Activated naive CD4-positive, alpha-beta T cell treated with anti-CD3 and anti-CD28 coated beads, Interleukin-2, amount 50 U/mL, for 24 hours (primary cell): ENCODE measurements around the gene TMEM245.

ENCODE experiments used
- H3K27ac Mint-ChIP-seq: one replicate; pipeline ENCODE4 v1.8.0; 2021; ENCODE audit warnings: mild to moderate bottlenecking, mixed read lengths
- H3K27me3 Mint-ChIP-seq: one replicate; pipeline ENCODE4 v1.8.0; 2021; ENCODE audit warnings: mixed read lengths
- H3K36me3 Mint-ChIP-seq: one replicate; pipeline ENCODE4 v1.8.0; 2021; ENCODE audit warnings: mixed read lengths
- H3K4me1 Mint-ChIP-seq: one replicate; pipeline ENCODE4 v1.8.0; 2021; ENCODE audit warnings: mixed read lengths
- H3K4me3 Mint-ChIP-seq: one replicate; pipeline ENCODE4 v1.8.0; 2021; ENCODE audit warnings: mild to moderate bottlenecking, mixed read lengths
- H3K9me3 Mint-ChIP-seq: one replicate; pipeline ENCODE4 v1.8.0; 2021; ENCODE audit warnings: mixed read lengths

TMEM245 gene

DNA sequence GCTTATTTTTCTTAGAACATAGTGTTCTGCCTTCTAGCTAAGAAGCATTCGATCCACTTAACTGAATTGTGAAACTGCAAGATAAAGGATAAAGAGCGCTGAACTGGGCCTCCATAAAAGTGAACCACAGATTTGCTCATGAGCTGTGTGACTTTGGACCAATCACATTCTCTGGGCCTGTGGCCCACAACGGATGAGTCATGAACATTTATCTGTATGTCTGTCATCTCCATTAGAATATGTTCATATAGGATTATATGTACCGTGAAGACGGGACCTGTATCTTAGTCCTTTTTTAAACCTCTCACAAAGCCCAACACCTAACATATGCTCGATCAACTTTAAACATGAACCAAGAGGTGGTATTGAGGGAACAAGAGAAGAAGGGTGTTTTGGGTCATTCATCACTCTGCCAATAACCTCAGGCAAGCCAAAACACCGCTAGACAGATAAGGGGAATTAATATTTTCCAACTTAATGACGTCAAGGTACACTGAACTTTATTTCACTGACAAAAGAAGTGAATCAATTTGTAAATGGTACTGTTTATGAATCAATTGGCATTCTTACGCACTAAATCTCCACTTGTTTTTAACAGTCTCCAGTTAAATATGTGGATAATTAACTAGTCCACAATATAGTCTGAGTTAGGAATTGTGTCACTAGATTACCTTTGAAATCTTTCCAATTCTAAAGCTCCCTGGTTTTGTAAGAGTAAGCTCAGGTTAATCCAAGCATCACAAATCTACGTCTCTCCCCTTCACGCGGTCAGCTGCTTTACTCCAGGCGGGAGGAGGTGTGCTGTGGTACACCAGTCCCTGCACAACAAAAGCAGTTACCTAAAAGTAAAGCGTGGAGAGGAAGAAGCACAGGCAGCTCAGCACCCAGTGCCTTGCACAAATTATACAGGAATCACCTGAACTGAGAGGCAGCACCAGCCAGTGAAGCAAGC, 1.6 kb downstream of the TMEM245 start:
- H3K27me3 Mint-ChIP-seq, result no peaks in the 10 kb centered on the region
- H3K9me3 Mint-ChIP-seq, result no peaks in the 10 kb centered on the region
- peak overlapping the region; percentile 92 for H3K4me3 Mint-ChIP-seq
- H3K27ac Mint-ChIP-seq, result peak overlapping the region; percentile 94
- peaks cover 8% of the 10 kb centered on the region for H3K36me3 Mint-ChIP-seq
- peaks cover 58% of the 10 kb centered on the region for H3K4me1 Mint-ChIP-seq

- Mint-ChIP-seq H3K9me3 (no peaks in the 10 kb centered on the region), H3K4me3 (peak overlapping the region; percentile 59), H3K27ac (peak overlapping the region; percentile 76), H3K4me1 (peaks cover 78% of the 10 kb centered on the region), H3K27me3 (no peaks in the 10 kb centered on the region), H3K36me3 (peaks cover 8% of the 10 kb centered on the region)
Measured at GRCh38 chr9:109115931-109116526, 3.7 kb downstream of the TMEM245 start.

DNA sequence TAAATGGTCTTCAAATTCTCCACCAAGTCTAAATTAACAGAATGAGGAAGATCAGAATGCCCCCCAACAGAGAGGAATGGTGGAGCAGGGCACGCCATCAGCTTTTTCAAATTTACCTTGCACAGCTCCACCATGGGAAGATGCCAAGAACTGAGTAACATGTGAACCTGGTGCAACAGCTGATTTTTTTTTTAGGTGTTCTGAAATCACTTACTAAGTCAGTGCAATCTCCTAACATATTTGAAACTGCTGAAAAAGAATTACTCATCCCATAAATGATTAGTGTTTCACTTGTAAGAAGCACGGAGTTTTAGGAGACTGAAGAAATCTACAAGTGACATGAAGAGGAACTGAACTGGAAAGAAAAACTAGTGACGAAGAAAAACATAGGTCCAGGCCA, 5.1 kb downstream of the TMEM245 start:
- Mint-ChIP-seq H3K9me3 (no peaks in the 10 kb centered on the region), H3K4me3 (peak overlapping the region; percentile 63), H3K36me3 (peaks cover 8% of the 10 kb centered on the region), H3K27me3 (no peaks in the 10 kb centered on the region), H3K27ac (peak overlapping the region; percentile 81), H3K4me1 (peaks cover 85% of the 10 kb centered on the region)

- H3K9me3 Mint-ChIP-seq, result no peaks in the 10 kb centered on the region
- peak overlapping the region; percentile 63 for H3K4me3 Mint-ChIP-seq
- H3K36me3 Mint-ChIP-seq, result peaks cover 8% of the 10 kb centered on the region
- H3K27ac Mint-ChIP-seq, result peak overlapping the region; percentile 81
- peaks cover 91% of the 10 kb centered on the region for H3K4me1 Mint-ChIP-seq
- no peaks in the 10 kb centered on the region for H3K27me3 Mint-ChIP-seq
Measured at GRCh38 chr9:109113892-109114609, 5.7 kb downstream of the TMEM245 start.

DNA sequence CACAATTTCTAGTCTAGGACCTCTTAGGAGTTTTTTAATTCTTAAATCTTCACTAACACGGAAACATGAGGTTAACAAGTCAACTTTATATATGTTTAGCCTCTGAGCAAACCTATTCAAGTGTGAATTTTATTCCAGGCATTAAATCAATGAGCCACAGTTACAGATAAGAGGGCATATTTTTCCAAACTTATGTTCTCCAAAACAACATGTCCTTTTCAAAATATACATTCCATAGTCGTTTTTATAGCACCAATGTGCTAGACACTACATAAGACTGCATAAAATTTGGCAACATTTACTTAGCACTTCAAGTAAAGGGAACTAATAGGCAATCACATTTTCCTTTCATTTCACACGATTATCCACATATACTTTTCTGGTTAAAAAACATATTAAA, 6.5 kb downstream of the TMEM245 start:
- H3K4me1 Mint-ChIP-seq, result peaks cover 95% of the 10 kb centered on the region
- H3K4me3 Mint-ChIP-seq, result no peak overlapping the region
- peaks cover 8% of the 10 kb centered on the region for H3K36me3 Mint-ChIP-seq
- H3K27me3 Mint-ChIP-seq, result no peaks in the 10 kb centered on the region
- peak overlapping the region; percentile 8 for H3K27ac Mint-ChIP-seq
- no peaks in the 10 kb centered on the region for H3K9me3 Mint-ChIP-seq

GRCh38 chr9:109110329-109111021, 9.3 kb downstream of the TMEM245 start:
- Mint-ChIP-seq H3K27me3 (no peaks in the 10 kb centered on the region), H3K4me3 (peak overlapping the region; percentile 85), H3K4me1 (peaks cover 90% of the 10 kb centered on the region), H3K27ac (peak overlapping the region; percentile 96), H3K36me3 (peaks cover 4% of the 10 kb centered on the region), H3K9me3 (no peaks in the 10 kb centered on the region)

DNA sequence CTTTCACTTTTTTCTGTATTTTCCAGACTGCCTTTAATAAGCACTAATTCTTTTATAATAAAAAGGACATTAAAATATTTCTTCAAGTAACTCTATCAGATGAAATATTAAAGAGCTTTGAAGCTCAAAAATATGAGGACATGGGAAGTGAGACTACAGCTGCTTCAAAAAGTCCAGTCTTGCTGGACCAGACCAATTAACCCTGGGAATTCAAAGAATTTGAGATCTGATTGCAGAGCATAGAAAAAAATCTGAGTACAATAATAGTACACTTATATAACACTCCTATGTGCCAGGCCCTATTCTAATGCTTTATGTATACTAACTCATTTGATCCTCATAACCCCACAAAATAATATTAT, 9.8 kb downstream of the TMEM245 start:
- Mint-ChIP-seq H3K4me3 (peak overlapping the region; percentile 85), H3K27ac (peak overlapping the region; percentile 96), H3K27me3 (no peaks in the 10 kb centered on the region), H3K4me1 (peaks cover 86% of the 10 kb centered on the region), H3K36me3 (peaks cover 10% of the 10 kb centered on the region), H3K9me3 (no peaks in the 10 kb centered on the region)

GRCh38 chr9:109108318-109108717, 11.4 kb downstream of the TMEM245 start:
- H3K36me3 Mint-ChIP-seq, result peaks cover 12% of the 10 kb centered on the region

DNA sequence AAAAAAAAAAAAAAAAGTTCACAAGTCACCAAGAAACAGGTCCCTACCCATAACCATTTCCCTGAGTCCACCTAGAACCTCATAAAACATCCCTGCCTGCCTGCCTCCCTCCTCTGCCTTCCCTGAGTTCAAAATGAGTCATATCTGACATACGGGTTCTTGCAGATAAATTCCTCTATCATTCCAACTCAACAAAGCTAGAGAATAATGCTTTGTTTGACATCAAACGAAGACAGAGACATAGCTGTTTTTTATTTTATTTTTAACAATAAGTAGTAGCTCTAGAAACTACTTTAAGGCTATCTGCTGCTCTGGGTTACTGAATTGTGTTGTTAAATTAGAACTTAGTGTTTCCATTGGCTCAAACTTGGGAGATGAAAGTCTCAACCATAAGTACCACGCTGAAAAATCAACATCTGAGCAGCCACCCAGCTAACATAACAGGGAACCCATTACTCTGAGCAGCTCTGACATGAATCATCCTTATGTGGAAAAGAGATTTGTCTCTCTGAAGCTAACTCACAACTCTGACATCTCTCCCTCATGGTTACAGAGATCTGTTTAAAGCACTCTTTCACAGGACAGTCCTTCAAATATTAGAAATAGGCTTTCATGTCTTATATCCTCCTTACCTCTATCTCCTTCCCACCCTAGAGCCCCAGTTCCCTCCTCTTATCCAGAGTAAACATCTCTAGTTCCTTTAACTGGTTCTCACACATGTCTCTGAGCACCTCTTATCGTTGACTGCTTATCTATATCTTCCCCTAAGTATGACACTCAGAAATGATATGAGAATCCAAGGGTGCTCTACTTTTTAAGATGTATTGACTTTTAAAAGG, 12.1 kb downstream of the TMEM245 start:
- Mint-ChIP-seq H3K9me3 (peaks cover 10% of the 10 kb centered on the region), H3K36me3 (peaks cover 19% of the 10 kb centered on the region), H3K4me3 (peak overlapping the region; percentile 70), H3K27me3 (no peaks in the 10 kb centered on the region), H3K27ac (peak overlapping the region; percentile 95), H3K4me1 (peaks cover 83% of the 10 kb centered on the region)

More at GRCh38 chr9:109108318-109108717, 11.4 kb downstream of the TMEM245 start:
- Mint-ChIP-seq H3K4me1 (peaks cover 81% of the 10 kb centered on the region), H3K9me3 (peaks cover 4% of the 10 kb centered on the region), H3K4me3 (peak overlapping the region; percentile 70), H3K27me3 (no peaks in the 10 kb centered on the region), H3K27ac (peak overlapping the region; percentile 95)

DNA sequence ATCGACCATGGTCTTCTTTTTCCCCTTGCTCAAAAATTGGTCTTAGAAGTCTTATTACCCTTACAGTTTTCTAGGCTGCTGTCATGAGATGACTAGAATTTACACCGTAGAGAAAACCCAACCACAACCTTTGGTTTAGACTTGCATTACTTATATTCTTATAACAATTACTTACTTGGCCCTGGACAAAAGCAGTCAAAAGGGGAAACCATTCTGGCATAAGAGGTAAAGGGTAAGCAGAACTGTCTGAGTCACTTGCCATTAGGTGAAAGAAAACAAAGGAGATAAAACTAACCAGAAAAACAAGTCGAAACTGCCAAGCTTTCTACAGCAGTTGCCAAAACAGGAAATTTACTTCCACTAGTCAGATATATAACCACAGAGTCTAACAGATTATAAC, 17.9 kb downstream of the TMEM245 start:
- H3K27ac Mint-ChIP-seq, result peak overlapping the region; percentile 88
- H3K9me3 Mint-ChIP-seq, result peaks cover 11% of the 10 kb centered on the region
- H3K36me3 Mint-ChIP-seq, result peaks cover 26% of the 10 kb centered on the region
- H3K4me1 Mint-ChIP-seq, result peaks cover 77% of the 10 kb centered on the region
- H3K4me3 Mint-ChIP-seq, result peak overlapping the region; percentile 65
- H3K27me3 Mint-ChIP-seq, result no peaks in the 10 kb centered on the region

GRCh38 chr9:109101202-109101595, 18.5 kb downstream of the TMEM245 start:
- Mint-ChIP-seq H3K27ac (peak overlapping the region; percentile 80), H3K4me1 (peaks cover 77% of the 10 kb centered on the region), H3K36me3 (peaks cover 26% of the 10 kb centered on the region), H3K27me3 (no peaks in the 10 kb centered on the region), H3K9me3 (peaks cover 11% of the 10 kb centered on the region), H3K4me3 (peak overlapping the region; percentile 65)

DNA sequence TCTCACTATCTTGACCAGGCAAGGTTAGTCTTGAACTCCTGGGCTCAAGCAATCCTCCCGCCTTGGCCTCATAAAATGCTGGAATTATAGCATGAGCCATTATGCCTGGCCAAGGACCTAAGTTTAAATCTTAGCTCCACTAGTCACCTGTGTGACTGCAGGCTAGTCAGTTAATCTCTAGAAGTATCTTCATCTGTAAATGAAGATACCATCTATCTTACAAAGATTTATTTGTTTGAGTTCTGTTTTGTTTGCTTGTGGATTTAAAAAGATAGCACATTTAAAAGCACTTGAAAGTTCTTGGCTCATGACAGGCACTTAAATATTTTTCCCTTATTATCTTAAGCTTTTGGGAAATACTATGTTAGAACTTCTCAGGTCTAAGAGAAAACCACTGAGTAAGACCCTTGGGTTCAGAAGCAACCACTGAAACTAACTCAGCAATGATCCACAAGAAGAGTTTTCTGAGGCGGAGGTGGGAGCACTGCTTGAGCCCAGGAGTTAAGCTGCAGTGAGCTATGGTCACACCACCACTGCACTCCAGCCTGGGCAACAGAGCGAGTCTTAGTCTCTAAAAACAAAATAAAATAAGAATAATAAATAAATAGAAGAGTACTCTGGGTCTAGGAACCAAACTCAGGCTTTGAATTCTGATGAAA, 19.1 kb downstream of the TMEM245 start:
- Mint-ChIP-seq H3K36me3 (peaks cover 28% of the 10 kb centered on the region), H3K4me1 (peaks cover 82% of the 10 kb centered on the region), H3K27ac (peak overlapping the region; percentile 80), H3K27me3 (no peaks in the 10 kb centered on the region), H3K4me3 (peak overlapping the region; percentile 65), H3K9me3 (peaks cover 11% of the 10 kb centered on the region)

DNA sequence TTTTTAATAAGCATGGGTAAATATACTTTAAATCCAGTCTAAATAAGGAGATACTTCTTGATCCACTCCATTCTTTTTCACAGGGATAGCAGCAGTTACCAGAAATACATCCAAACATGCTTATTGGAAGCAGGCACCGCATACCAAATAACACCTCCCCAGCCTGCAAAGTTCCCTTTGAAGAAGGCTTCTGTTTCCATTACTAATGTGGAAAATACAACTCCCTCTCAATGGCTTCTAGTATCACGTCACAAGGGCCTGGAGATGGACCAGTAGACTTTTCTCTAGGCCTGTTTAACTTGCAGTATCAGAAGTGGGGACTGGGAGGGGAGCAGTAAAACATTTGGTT, 20.8 kb downstream of the TMEM245 start:
- H3K27ac Mint-ChIP-seq, result peak overlapping the region; percentile 95
- peaks cover 11% of the 10 kb centered on the region for H3K9me3 Mint-ChIP-seq
- peak overlapping the region; percentile 24 for H3K4me3 Mint-ChIP-seq
- no peaks in the 10 kb centered on the region for H3K27me3 Mint-ChIP-seq
- H3K4me1 Mint-ChIP-seq, result peaks cover 95% of the 10 kb centered on the region
- H3K36me3 Mint-ChIP-seq, result peaks cover 22% of the 10 kb centered on the region
